HG03045 (cell line): ENCODE measurements around the gene SYTL3.

Experiments used
- ATAC-seq: cut with Tn5 transposase; IDR thresholded peaks from one replicate; pipeline ENCODE4 v1.9.1; 2021; ENCODE audit warnings: mild to moderate bottlenecking, moderate library complexity; ENCODE audit not compliant: unreplicated experiment

The SYTL3 gene

DNA sequence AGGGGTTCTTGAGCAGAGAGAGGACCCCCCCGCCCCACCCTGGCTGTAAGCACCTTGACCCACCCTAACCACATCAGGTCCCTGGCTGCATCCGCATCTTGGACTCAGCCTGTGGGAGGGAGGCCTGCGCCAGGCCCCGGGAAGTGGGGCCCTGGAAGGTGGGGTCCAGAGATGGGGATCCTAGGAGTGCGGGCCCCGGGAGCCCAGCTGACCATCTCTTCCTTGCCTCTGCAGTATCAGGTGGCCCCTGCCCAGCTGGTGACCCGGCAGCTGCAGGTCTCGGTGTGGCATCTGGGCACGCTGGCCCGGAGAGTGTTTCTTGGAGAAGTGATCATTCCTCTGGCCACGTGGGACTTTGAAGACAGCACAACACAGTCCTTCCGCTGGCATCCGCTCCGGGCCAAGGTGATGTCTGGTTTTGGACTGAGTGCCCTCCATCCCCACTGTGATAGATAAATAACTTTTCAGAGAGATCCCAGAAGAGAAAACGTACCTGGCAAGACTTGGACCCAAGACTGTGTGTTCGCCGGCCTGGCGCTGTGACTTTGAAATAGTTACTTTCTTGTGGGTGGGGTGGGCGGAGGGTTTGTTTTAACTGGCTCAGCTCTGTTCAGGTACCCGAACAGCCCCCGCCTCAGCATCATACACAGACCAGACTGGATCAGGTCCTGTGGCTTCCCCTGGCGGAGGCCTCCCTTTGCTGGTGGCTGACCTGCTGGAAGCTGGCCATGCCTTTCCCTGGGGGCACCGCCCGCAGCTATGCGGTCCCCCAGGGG lies 107.3 kb downstream of the SYTL3 start:
- no peak for ATAC-seq

GRCh38 chr6:158757753-158758090 lies 107.9 kb downstream of the SYTL3 start:
- ATAC-seq = no peak

- ATAC-seq = no peak
These were observed 108.6 kb downstream of the SYTL3 start for GRCh38 chr6:158758451-158758860.

DNA sequence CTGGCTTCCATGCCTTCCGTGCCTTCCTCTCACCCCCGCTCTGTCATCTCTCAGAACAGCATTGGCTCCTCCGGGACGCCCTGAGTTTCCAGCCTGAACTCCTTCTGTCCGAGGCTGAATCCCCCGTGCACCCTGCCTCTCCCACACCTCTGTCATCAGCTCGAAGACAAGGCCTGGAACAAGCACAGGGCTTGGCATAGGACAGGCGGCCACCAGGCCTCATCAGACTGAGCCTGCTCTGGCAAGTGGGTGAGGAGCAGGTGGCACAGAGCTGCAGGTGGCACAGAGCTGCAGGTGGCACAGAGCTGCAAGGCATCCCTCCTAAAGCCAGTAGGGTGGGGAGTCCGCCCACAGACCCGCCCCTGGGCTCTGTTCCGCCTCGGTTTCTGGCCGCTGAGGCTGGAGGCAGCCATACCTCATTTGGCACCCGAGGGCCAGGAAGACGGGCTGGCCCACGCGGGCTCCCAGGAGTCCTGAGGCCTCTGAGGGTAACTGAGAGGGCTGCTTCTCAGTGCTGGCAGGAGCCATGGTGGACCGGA lies 109.2 kb downstream of the SYTL3 start:
- no peak for ATAC-seq

- no peak for ATAC-seq
These were observed 110.2 kb downstream of the SYTL3 start for GRCh38 chr6:158759966-158760617.

GRCh38 chr6:158760618-158761250 lies 110.9 kb downstream of the SYTL3 start:
- ATAC-seq = no peak

DNA sequence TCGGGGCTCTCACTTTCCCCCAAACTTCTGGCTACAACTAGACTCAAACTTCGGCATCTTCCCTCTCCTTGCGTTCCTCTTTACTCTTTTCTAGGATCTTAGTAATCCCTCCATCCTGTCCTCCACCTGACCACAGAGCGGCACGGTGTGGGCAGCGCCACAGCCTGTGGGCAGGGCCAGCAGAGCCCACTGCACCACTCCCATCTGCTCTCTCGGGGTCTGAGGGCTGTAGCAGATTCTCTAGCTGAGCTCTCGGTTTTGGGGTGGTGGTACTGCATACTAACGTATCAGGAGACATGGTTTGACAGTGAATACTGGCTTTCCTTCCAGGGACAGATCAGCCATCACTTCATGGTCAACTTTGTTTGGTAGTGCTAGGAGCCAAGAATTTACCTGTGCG lies 111.9 kb downstream of the SYTL3 start:
- no peak for ATAC-seq

GRCh38 chr6:158762787-158763433 lies 113.1 kb downstream of the SYTL3 start:
- ATAC-seq = no peak

DNA sequence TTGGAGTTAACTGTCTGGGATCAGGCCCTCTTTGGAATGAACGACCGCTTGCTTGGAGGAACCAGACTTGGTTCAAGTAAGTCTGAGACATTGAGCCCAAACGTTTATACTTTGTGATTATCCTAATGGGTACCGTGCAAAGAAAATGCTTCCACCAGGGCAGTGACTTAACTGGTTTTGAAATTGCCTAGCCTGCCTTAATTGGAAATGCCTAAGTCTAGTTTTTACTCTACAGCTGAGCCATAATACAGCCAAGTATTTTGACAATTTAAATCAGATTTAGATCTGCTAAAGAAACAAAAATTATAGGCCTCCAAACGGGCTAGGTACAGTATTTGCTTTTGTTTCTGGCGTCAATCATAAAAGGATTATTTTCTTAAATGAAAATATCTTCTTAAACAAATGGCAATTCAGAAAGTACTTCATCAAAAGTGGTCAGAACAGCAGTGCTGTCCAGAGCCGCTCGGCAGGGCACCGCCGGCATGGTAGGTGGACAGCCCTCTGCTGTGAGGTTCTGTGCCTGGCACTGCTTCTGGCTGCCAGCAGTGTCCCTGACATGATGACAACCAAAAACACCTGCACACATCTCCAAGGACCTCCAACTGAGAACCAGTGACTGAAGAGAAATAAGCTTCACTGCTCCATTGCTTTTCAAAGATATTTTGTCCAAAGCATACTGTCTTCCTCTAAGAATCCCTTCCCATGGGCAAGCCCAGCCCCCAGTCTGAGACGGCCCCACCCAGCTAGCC lies 113.8 kb downstream of the SYTL3 start:
- no peak for ATAC-seq

DNA sequence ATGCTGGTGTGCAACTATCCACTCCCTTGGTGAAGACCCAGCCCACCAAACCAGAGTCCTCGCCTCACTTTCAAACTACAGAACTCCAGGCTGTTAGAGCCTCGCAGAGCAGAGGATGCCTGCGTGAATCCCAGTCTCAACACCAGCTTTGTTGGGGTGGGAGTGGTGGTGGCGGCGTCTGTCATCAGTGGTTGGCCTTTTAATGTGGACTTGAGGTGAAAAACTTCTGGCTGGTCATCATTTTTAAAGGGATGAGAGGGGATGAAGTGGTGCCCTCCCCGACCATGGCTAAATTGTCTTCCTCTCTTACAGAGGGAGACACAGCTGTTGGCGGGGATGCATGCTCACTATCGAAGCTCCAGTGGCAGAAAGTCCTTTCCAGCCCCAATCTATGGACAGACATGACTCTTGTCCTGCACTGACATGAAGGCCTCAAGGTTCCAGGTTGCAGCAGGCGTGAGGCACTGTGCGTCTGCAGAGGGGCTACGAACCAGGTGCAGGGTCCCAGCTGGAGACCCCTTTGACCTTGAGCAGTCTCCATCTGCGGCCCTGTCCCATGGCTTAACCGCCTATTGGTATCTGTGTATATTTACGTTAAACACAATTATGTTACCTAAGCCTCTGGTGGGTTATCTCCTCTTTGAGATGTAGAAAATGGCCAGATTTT lies 114.5 kb downstream of the SYTL3 start:
- no peak for ATAC-seq

DNA sequence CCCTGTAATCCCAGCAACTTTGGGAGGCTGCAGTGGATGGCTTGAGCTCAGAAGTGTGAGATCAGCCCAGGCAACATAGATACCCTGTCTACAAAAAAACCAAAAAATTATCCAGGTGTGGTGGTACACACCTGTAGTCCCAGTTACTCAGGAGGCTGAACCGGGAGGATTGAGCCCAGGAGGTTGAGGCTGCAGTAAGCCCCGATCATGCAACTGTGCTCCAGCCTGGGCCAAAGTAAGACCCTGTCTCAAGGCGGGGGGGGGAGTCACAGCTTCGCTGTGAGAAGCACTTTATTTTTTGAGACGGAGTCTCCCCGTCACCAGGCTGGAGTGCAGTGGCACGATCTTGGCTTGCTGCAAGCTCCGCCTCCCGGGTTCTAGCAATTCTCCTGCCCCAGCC lies 115.1 kb downstream of the SYTL3 start:
- ATAC-seq = no peak

GRCh38 chr6:158765499-158766068 lies 115.7 kb downstream of the SYTL3 start:
- ATAC-seq = no peak

DNA sequence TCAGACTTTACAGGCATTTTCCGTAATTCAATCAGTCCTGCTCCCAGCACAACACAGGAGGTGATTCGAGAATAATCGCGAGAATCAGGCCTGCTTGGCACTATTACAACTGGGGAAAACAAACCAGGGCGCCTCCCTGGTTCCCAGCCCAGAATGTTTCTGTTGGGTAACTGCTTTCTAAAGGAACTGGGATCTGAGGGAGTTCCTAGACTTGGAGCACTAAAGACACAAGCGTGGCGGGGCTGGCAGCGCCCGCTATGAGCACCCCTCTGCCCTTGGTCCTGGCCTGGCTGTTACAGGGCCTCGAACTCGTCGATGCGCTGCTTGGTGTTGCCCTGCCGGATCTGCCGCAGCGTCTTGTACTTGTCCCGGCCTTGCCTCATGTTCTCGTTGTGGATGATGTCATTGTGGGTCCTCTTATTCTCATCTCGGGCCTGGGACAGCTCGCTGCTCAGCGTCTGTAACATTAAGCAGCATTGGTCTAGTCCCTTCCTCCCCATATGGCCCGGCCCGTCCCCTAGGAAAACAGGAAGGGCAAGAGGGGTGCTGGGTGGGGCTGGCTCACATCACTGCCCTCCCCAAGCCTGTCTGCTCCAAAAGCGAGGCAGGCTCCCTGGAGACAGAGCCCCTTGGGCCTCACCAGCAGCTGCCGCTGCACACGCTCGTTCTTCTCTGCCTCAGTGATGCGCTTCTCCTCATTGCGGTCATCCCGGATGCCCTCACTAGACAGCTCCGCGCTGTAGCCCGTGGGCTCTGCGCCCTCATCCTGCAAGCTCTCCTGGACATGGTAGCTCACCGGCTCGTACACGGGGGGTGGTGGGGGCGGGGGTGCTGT lies 117.0 kb downstream of the SYTL3 start:
- ATAC-seq = no peak

DNA sequence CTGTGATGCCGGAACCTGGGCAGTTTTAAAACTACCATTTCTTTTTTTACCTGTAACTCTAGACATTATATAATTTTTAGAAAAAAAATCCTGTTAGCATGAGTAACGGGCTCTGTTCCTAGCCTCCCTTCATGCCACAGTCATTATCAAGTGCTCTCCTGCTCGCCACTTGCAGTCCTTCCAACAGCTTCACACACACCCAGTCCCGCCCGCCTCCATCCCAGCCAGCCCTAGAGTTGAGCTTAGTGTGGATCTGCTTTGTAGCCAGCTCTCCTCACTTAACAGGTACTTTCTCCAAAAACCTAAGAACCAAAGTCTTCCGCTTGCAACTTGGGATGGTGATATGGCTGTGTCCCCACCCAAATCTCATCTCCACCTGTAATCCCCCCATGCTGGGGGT lies 117.9 kb downstream of the SYTL3 start:
- no peak for ATAC-seq

GRCh38 chr6:158768436-158768835 lies 118.6 kb downstream of the SYTL3 start:
- no peak for ATAC-seq

DNA sequence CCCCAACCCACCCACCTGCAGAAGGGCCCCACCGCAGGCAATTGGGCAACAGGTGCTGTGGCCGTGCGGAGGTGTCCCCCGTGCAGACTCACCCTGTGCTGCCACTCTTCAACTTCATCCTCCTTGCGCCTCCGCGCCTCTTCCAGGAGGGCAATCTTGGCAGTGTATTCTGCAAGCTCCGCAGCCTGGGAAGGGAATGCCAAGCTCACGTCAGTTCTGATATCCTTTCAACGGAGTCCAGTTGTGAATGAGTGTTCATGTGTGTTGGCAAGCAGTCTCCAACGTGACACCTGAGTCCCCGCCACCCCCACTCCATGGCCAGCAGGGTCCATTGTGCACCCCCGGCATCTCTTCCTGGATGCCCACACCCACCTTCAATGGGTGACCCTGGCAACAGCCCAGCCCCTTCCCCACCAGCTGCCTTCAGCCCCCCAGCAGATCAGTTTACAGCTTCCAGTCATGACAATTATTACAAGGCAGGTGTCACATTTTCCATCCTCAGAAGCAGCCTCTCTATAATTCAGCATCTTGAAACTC lies 119.4 kb downstream of the SYTL3 start:
- no peak for ATAC-seq

- ATAC-seq = no peak
These were observed 120.0 kb downstream of the SYTL3 start for GRCh38 chr6:158769771-158770432.
